Glutamatergic neuron (in vitro differentiated cells): Measurements from ENCODE around the gene HDAC9. TPM values are rescaled to one million over a fixed set of nuclear protein-coding genes. Genes with fewer than 3 reads are reported as not detected.

Experiments used
- DNase-seq: peaks from one replicate; pipeline ENCODE4 v3.0.0; 2022
- H3K27ac Mint-ChIP-seq: one replicate; pipeline ENCODE4 v1.8.0; 2020; ENCODE audit warnings: mild to moderate bottlenecking, mixed read lengths, inconsistent platforms; ENCODE audit not compliant: unreplicated experiment
- H3K27me3 Mint-ChIP-seq: one replicate; pipeline ENCODE4 v1.8.0; 2020; ENCODE audit warnings: mild to moderate bottlenecking, moderate library complexity, mixed read lengths, inconsistent platforms; ENCODE audit not compliant: unreplicated experiment
- H3K36me3 Mint-ChIP-seq: one replicate; pipeline ENCODE4 v1.8.0; 2020; ENCODE audit warnings: mild to moderate bottlenecking, mixed read lengths, inconsistent platforms; ENCODE audit not compliant: unreplicated experiment
- H3K4me1 Mint-ChIP-seq: one replicate; pipeline ENCODE4 v1.8.0; 2020; ENCODE audit warnings: mild to moderate bottlenecking, low read depth, mixed read lengths, inconsistent platforms; ENCODE audit not compliant: unreplicated experiment
- H3K4me3 Mint-ChIP-seq: one replicate; pipeline ENCODE4 v1.8.0; 2020; ENCODE audit warnings: mild to moderate bottlenecking, mixed read lengths, inconsistent platforms; ENCODE audit not compliant: unreplicated experiment
- H3K9me3 Mint-ChIP-seq: one replicate; pipeline ENCODE4 v1.8.0; 2020; ENCODE audit warnings: mild to moderate bottlenecking, moderate library complexity, mixed read lengths, inconsistent platforms; ENCODE audit not compliant: unreplicated experiment
- total RNA-seq: library from RNA; stranded (reverse); fragmentation: NEBNext Ultra II Directional; extraction: Animal tissue kit (Norgen Biotek cat#: 25700); gene quantifications from one replicate; pipeline ENCODE4 v1.2.1, GENCODE V29; 2021; ENCODE audit not compliant: unreplicated experiment
- TF ChIP-seq, protein P1 (sequence below): fragments of 200-600 bp; sonication (generic); IDR thresholded peaks from one replicate; pipeline ENCODE4 v1.5.0; 2021; ENCODE audit not compliant: partially characterized antibody, unreplicated experiment

Gene HDAC9
- total RNA-seq, 1 donor from 2014 or later = 94.8 TPM

DNA sequence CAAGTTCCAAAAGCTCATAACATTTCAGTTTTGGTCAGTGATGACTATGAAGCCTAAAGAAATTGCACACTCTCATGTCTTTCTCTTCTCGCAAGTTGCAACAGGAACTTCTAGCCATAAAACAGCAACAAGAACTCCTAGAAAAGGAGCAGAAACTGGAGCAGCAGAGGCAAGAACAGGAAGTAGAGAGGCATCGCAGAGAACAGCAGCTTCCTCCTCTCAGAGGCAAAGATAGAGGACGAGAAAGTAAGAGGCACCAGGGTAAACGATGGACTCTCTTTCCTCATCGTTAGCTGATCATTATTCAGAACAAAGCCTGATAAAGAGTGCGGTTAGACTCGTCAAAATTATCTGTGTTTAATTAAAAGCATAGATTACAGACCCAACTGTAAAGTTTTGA, 94.7 kb downstream of the HDAC9 start:
- no peak overlapping the region for H3K27ac Mint-ChIP-seq

DNA sequence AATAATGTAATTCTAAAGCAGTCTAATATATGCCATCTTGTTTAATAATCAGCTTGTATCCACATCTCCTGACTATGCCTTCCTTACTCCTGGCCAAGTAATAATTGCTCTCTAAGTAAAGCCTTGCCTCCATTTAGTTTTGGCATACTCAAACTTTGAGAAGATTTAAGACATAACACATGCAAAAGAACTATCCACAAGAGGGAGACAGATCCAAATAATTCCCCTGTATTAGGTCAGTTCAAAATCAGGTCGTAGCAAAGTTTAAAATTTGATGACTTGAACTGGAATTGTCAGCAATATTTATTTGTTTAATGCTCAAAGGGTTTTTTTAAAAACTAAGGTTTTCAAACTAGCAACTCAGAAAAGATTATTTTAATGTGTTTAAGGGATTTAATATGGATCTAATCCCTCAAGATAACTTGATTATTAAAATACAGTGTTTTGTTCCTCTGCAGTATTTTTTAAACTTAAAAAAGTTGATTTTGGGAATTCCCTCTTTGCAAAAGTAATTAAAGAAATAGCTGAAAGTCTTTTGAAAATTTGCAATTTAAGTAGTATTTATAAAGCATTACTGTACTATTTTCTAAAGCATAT, 95.3 kb downstream of the HDAC9 start:
- H3K27ac Mint-ChIP-seq = no peak overlapping the region
- no peak for DNase-seq

More for the DNA sequence above, 94.7 kb downstream of the HDAC9 start:
- Mint-ChIP-seq H3K4me3 (no peak overlapping the region), H3K36me3 (no peaks in the 10 kb centered on the region), H3K4me1 (peaks cover 5% of the 10 kb centered on the region), H3K27me3 (peaks cover 2% of the 10 kb centered on the region), H3K9me3 (no peaks in the 10 kb centered on the region)
- TF ChIP-seq, protein P1, sequence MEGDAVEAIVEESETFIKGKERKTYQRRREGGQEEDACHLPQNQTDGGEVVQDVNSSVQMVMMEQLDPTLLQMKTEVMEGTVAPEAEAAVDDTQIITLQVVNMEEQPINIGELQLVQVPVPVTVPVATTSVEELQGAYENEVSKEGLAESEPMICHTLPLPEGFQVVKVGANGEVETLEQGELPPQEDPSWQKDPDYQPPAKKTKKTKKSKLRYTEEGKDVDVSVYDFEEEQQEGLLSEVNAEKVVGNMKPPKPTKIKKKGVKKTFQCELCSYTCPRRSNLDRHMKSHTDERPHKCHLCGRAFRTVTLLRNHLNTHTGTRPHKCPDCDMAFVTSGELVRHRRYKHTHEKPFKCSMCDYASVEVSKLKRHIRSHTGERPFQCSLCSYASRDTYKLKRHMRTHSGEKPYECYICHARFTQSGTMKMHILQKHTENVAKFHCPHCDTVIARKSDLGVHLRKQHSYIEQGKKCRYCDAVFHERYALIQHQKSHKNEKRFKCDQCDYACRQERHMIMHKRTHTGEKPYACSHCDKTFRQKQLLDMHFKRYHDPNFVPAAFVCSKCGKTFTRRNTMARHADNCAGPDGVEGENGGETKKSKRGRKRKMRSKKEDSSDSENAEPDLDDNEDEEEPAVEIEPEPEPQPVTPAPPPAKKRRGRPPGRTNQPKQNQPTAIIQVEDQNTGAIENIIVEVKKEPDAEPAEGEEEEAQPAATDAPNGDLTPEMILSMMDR = no peak
- DNase-seq = no peak

DNA sequence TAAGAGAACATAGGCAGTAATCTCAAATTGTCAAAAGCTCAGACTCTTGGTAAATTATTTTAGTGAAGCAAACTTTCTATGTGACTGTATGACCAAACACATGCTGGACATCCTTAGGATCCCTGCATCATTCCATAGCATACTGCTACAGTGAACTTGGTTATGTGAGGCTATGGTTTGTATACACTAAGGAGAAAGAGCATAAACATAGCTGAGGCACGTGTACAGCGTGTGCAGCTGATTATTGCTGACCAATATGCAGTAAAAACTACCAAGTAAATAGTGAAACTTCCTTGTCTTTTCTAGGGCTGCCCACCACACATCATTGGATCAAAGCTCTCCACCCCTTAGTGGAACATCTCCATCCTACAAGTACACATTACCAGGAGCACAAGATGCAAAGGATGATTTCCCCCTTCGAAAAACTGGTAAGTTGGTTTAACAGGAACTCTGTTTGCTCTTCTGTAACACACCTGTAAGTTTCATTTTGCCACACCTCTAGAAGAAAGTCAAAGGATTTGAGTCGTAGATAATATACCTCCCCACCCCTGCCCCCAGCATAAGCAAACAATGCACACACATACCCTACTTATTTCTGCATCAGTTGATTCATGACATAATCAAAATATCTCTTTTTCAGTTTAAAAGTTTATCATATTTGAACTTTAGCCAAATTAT, 98.2 kb downstream of the HDAC9 start:
- H3K36me3 Mint-ChIP-seq = no peaks in the 10 kb centered on the region
- H3K27ac Mint-ChIP-seq = no peak overlapping the region
- TF ChIP-seq, protein P1 = no peak
- no peak for DNase-seq
- H3K4me3 Mint-ChIP-seq = no peak overlapping the region
- H3K27me3 Mint-ChIP-seq = no peaks in the 10 kb centered on the region
- peaks cover 1% of the 10 kb centered on the region for H3K4me1 Mint-ChIP-seq
- H3K9me3 Mint-ChIP-seq = no peaks in the 10 kb centered on the region

More for the DNA sequence above, 95.3 kb downstream of the HDAC9 start:
- no peak overlapping the region for H3K4me3 Mint-ChIP-seq
- H3K27me3 Mint-ChIP-seq = peaks cover 2% of the 10 kb centered on the region
- H3K36me3 Mint-ChIP-seq = no peaks in the 10 kb centered on the region
- no peaks in the 10 kb centered on the region for H3K9me3 Mint-ChIP-seq
- H3K4me1 Mint-ChIP-seq = no peaks in the 10 kb centered on the region
- TF ChIP-seq, protein P1 = no peak

DNA sequence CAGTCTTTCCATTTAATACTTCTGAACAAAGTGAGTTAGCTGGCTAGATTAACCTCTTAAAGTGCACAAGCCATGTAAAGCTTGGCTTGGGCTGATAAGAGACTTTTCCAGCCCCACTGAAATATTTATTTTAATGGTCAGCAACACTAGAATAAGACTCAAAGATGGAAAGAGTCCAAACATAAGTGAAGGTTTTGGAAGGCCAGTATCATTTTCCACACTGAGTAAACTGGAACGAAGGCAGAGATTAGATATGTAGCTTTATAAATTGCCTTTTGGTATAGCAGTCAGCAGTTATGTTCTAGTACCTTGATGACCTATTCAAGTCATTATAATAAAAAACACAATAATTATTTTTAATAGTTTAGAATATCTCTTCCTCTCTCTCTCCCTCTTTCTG, 102.2 kb downstream of the HDAC9 start:
- Mint-ChIP-seq H3K36me3 (peaks cover 19% of the 10 kb centered on the region), H3K4me1 (peaks cover 1% of the 10 kb centered on the region), H3K4me3 (no peak overlapping the region), H3K27me3 (no peaks in the 10 kb centered on the region), H3K27ac (no peak overlapping the region), H3K9me3 (peaks cover 6% of the 10 kb centered on the region)
- no peak for DNase-seq
- TF ChIP-seq, protein P1 = no peak

DNA sequence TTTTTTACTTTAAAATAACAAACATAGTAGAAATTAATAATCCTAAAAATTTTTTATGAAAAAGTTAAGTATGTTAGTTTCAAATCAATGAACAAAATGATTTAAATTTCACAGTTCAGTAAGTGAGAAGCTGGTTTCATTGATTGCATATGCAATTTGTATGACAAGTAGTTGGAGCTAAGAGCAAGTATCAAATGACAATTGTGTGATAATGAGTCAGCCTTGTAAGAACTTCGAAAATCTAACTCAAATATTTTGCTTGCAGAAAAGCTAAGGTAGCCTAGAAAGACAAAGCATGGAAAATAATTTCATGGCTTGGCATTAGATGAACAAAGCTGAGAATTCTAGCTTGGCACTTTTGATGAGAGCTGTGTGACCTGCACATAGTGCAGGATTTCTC, 111.5 kb downstream of the HDAC9 start:
- Mint-ChIP-seq H3K27me3 (no peaks in the 10 kb centered on the region), H3K9me3 (peaks cover 3% of the 10 kb centered on the region), H3K4me3 (no peak overlapping the region), H3K4me1 (no peaks in the 10 kb centered on the region), H3K27ac (no peak overlapping the region), H3K36me3 (peaks cover 38% of the 10 kb centered on the region)
- DNase-seq = no peak
- TF ChIP-seq, protein P1 = no peak
